Loucy (cell line): ENCODE measurements around the gene MYO1D.
"Not testable (repeated sequence)": the region's sequence is repeated elsewhere in the genome, so short reads cannot be mapped to it uniquely, and the experiment has no call there.

Source experiments
- H2AFZ ChIP-seq: fragments of 200-600 bp; sonication (generic); 2 replicates; pipeline ENCODE4 v1.6.0; 2016; ENCODE audit warnings: antibody characterized with exemption, mild to moderate bottlenecking, low read length, moderate library complexity
- H3F3A ChIP-seq: fragments of 200-600 bp; 2 replicates; pipeline ENCODE4 v1.6.0; 2016; ENCODE audit warnings: antibody characterized with exemption, low read depth, mild to moderate bottlenecking
- H3K27me3 ChIP-seq: fragments of 200-600 bp; sonication (generic); 2 replicates; pipeline ENCODE4 v1.6.1; 2014; ENCODE audit warnings: low read length, mild to moderate bottlenecking; ENCODE audit not compliant: insufficient read depth, poor library complexity, severe bottlenecking
- H3K36me3 ChIP-seq: fragments of 200-600 bp; sonication (generic); 2 replicates; pipeline ENCODE4 v1.6.1; 2016; ENCODE audit warnings: low read length; ENCODE audit not compliant: insufficient read depth
- H3K4me1 ChIP-seq: fragments of 200-600 bp; sonication (generic); 2 replicates; pipeline ENCODE4 v1.5.1; 2014; ENCODE audit warnings: low read length, mild to moderate bottlenecking; ENCODE audit not compliant: insufficient read depth, poor library complexity, severe bottlenecking
- H3K4me2 ChIP-seq: fragments of 200-600 bp; sonication (generic); 2 replicates; pipeline ENCODE4 v1.6.0; 2014; ENCODE audit warnings: antibody characterized with exemption, low read length, low read depth, mild to moderate bottlenecking; ENCODE audit not compliant: poor library complexity, severe bottlenecking
- H3K4me3 ChIP-seq: fragments of 200-600 bp; sonication (generic); 2 replicates; pipeline ENCODE4 v1.5.1; 2014; ENCODE audit warnings: low read length, mild to moderate bottlenecking, mixed read lengths; ENCODE audit not compliant: poor library complexity, severe bottlenecking
- H3K79me2 ChIP-seq: fragments of 200-600 bp; sonication (generic); 2 replicates; pipeline ENCODE4 v1.6.1; 2014; ENCODE audit warnings: low read length; ENCODE audit not compliant: insufficient read depth
- H3K9ac ChIP-seq: fragments of 200-600 bp; sonication (generic); 2 replicates; pipeline ENCODE4 v1.6.0; 2014; ENCODE audit warnings: mild to moderate bottlenecking, low read depth, low read length, moderate library complexity; ENCODE audit not compliant: poor library complexity, severe bottlenecking
- H3K9me2 ChIP-seq: fragments of 200-600 bp; sonication (generic); replicated peaks from 2 replicates; pipeline ENCODE4 v1.6.1; 2016; ENCODE audit warnings: low read depth, low read length, mixed read lengths
- H3K9me3 ChIP-seq: fragments of 200-600 bp; sonication (generic); 2 replicates; pipeline ENCODE4 v1.6.1; 2014; ENCODE audit warnings: mild to moderate bottlenecking, antibody characterized with exemption, low read length, low read depth; ENCODE audit not compliant: insufficient read depth
- H4K20me1 ChIP-seq: fragments of 200-600 bp; sonication (generic); 2 replicates; pipeline ENCODE4 v1.6.0; 2014; ENCODE audit warnings: antibody characterized with exemption, low read length, mild to moderate bottlenecking; ENCODE audit not compliant: insufficient read depth, poor library complexity, severe bottlenecking
- CTCF ChIP-seq: fragments of 200-600 bp; sonication (generic); conservative IDR thresholded peaks from 2 replicates; pipeline ENCODE4 v1.5.1; 2014; ENCODE audit warnings: mild to moderate bottlenecking, antibody characterized with exemption, low read length
- EZH2phosphoT487 ChIP-seq: fragments of 200-600 bp; IDR thresholded peaks from 2 replicates; pipeline ENCODE4 v1.6.1; 2018; ENCODE audit warnings: antibody characterized with exemption, mild to moderate bottlenecking, moderate library complexity, borderline replicate concordance

Gene MYO1D

GRCh38 chr17:32876417-32877163 lies at the start of gene MYO1D:
TSS of gene MYO1D (minus strand) at chr17:32877124. CDS start at chr17:32876872, 252 bp downstream.
- Histone ChIP-seq H3F3A (no peaks in the 10 kb centered on the region), H3K27me3 (no peaks in the 10 kb centered on the region), H3K4me2 (no peak within 1 kb of the TSS), H3K36me3 (no peaks in the 10 kb centered on the region), H3K4me3 (no peak within 1 kb of the TSS), H2AFZ (no peak within 1 kb of the TSS), H3K4me1 (no peaks in the 10 kb centered on the region), H3K9me2 (no peaks in the 10 kb centered on the region), H3K9ac (no peak within 1 kb of the TSS), H3K9me3 (no peaks in the 10 kb centered on the region), H4K20me1 (no peaks in the 10 kb centered on the region), H3K79me2 (no peaks in the 10 kb centered on the region)
- TF ChIP-seq EZH2phosphoT487, result no peak
- TF ChIP-seq CTCF, result no peak

GRCh38 chr17:32926183-32926582 lies 49.3 kb upstream of the MYO1D start:
- Histone ChIP-seq H3K79me2 (no peaks in the 10 kb centered on the region), H2AFZ (no peak overlapping the region), H3K27me3 (no peaks in the 10 kb centered on the region), H3K4me2 (no peak overlapping the region), H3K9me3 (no peaks in the 10 kb centered on the region), H3K9ac (no peak overlapping the region), H3K9me2 (no peaks in the 10 kb centered on the region), H3K4me1 (no peaks in the 10 kb centered on the region), H3K4me3 (no peak overlapping the region), H3F3A (no peaks in the 10 kb centered on the region), H4K20me1 (no peaks in the 10 kb centered on the region), H3K36me3 (no peaks in the 10 kb centered on the region)
- TF ChIP-seq CTCF (no peak), EZH2phosphoT487 (no peak)

GRCh38 chr17:32923905-32924304 lies 47.0 kb upstream of the MYO1D start:
- H3K4me1 ChIP-seq, H3K9ac ChIP-seq, H2AFZ ChIP-seq, H3F3A ChIP-seq, H3K4me3 ChIP-seq, H3K9me3 ChIP-seq, H3K9me2 ChIP-seq, H4K20me1 ChIP-seq, H3K27me3 ChIP-seq, H3K36me3 ChIP-seq, H3K79me2 ChIP-seq, H3K4me2 ChIP-seq: not testable (repeated sequence)

- Histone ChIP-seq H3K9me3 (no peaks in the 10 kb centered on the region), H3F3A (no peaks in the 10 kb centered on the region), H3K4me1 (no peaks in the 10 kb centered on the region), H3K9me2 (no peaks in the 10 kb centered on the region), H2AFZ (no peak overlapping the region), H3K36me3 (no peaks in the 10 kb centered on the region), H3K9ac (no peak overlapping the region), H3K4me3 (no peak overlapping the region), H4K20me1 (no peaks in the 10 kb centered on the region), H3K27me3 (no peaks in the 10 kb centered on the region), H3K4me2 (no peak overlapping the region), H3K79me2 (no peaks in the 10 kb centered on the region)
- TF ChIP-seq CTCF, result no peak
- no peak for TF ChIP-seq EZH2phosphoT487
Observed at GRCh38 chr17:32921017-32921416, 44.1 kb upstream of the MYO1D start.
